ENCODE results near the gene ORC3.

The ORC3 gene

GRCh38 chr6:87697581-87698546 lies 107.9 kb downstream of the ORC3 start:
- H3K4me3 ChIP-seq = peak overlapping the region; percentile 73 to 98
- no peak for DNase-seq
- H3K36me3 ChIP-seq = no peaks in the 10 kb centered on the region
- peaks cover 0 to 72% (median 19%) of the 10 kb centered on the region in 4 donors for H3K4me1 ChIP-seq
- intact Hi-C loops (cut with DNase I; ENCODE audit: low total_unique reads) = no loop called here
- no peaks in the 10 kb centered on the region for H3K27me3 ChIP-seq
- no peak for TF ChIP-seq CTCF (IDR thresholded peaks at IDR 0.05)
- no peaks in the 10 kb centered on the region for H3K9me3 ChIP-seq
- peak overlapping the region in 1 of 2 donors; percentile 97 for H3K27ac ChIP-seq

- Histone ChIP-seq H3K9me3 (no peaks in the 10 kb centered on the region), H3K27ac (peak overlapping the region in 1 of 2 donors; percentile 97), H3K36me3 (no peaks in the 10 kb centered on the region), H3K27me3 (no peaks in the 10 kb centered on the region), H3K4me1 (peaks cover 0 to 70% (median 19%) of the 10 kb centered on the region in 4 donors), H3K4me3 (peak overlapping the region; percentile 73 to 98)
- intact Hi-C loops (cut with DNase I; ENCODE audit: low total_unique reads) = no loop called here
- no peak for DNase-seq
- no peak for TF ChIP-seq CTCF (IDR thresholded peaks at IDR 0.05)
Observed at GRCh38 chr6:87698547-87699006, 108.6 kb downstream of the ORC3 start.

GRCh38 chr6:87699576-87699975 lies 109.6 kb downstream of the ORC3 start:
- H3K27me3 ChIP-seq = no peaks in the 10 kb centered on the region
- intact Hi-C loops (cut with DNase I; ENCODE audit: low total_unique reads) = no loop called here
- peak overlapping the region in 1 of 2 donors; percentile 97 for H3K27ac ChIP-seq
- H3K4me1 ChIP-seq = peaks cover 0 to 61% (median 19%) of the 10 kb centered on the region in 4 donors
- H3K9me3 ChIP-seq = no peaks in the 10 kb centered on the region
- H3K36me3 ChIP-seq = no peaks in the 10 kb centered on the region
- no peak for DNase-seq
- TF ChIP-seq CTCF (IDR thresholded peaks at IDR 0.05) = no peak
- H3K4me3 ChIP-seq = peak overlapping the region; percentile 73 to 98

GRCh38 chr6:87700397-87701343 lies 110.7 kb downstream of the ORC3 start:
- intact Hi-C loops (cut with DNase I; ENCODE audit: low total_unique reads) = loop anchor here (1.0 kb wide), 1 partner anchor 110 kb away; the partner anchor contains the start of gene ORC3
- H3K27ac ChIP-seq = peak overlapping the region; percentile 93 to 97
- no peak for DNase-seq

More at GRCh38 chr6:87700397-87701343, 110.7 kb downstream of the ORC3 start:
- Histone ChIP-seq H3K27me3 (no peaks in the 10 kb centered on the region), H3K4me3 (peak overlapping the region; percentile 73 to 98), H3K9me3 (no peaks in the 10 kb centered on the region), H3K4me1 (peaks cover 0 to 50% (median 17%) of the 10 kb centered on the region in 4 donors), H3K36me3 (no peaks in the 10 kb centered on the region)
- no peak for TF ChIP-seq CTCF (IDR thresholded peaks at IDR 0.05)
